Progenitor cell of endocrine pancreas (in vitro differentiated cells): Measurements from ENCODE around the gene ASB18. TPM values are rescaled to one million over a fixed set of nuclear protein-coding genes. Genes with fewer than 3 reads are reported as not detected.

Experiments
- DNase-seq: peaks from one replicate; pipeline ENCODE4 v3.0.0; 2021; ENCODE audit warnings: low spot score; ENCODE audit not compliant: unreplicated experiment
- H3K27ac Mint-ChIP-seq: 2 replicates; pipeline ENCODE4 v1.8.0; 2021; ENCODE audit warnings: mild to moderate bottlenecking, moderate library complexity, mixed read lengths
- H3K27me3 Mint-ChIP-seq: 2 replicates; pipeline ENCODE4 v1.8.0; 2021; ENCODE audit warnings: mixed read lengths
- H3K36me3 Mint-ChIP-seq: 2 replicates; pipeline ENCODE4 v1.8.0; 2022; ENCODE audit warnings: mixed read lengths; ENCODE audit not compliant: insufficient read depth
- H3K4me1 Mint-ChIP-seq: 2 replicates; pipeline ENCODE4 v1.8.0; 2021; ENCODE audit warnings: low read depth, mixed read lengths
- H3K4me3 Mint-ChIP-seq: 2 replicates; pipeline ENCODE4 v1.8.0; 2021; ENCODE audit warnings: low read depth, mild to moderate bottlenecking, moderate library complexity, mixed read lengths
- H3K9me3 Mint-ChIP-seq: 2 replicates; pipeline ENCODE4 v1.8.0; 2021; ENCODE audit warnings: low read depth, mixed read lengths
- CTCF ChIP-seq: fragments of 200-600 bp; sonication (generic); IDR thresholded peaks from one replicate; pipeline ENCODE4 v1.5.0; 2021; ENCODE audit warnings: antibody characterized with exemption, mild to moderate bottlenecking; ENCODE audit not compliant: unreplicated experiment
- total RNA-seq: library from RNA; stranded (reverse); gene quantifications from 2 replicates; pipeline ENCODE4 v1.2.1, GENCODE V29; 2021

Gene ASB18
- total RNA-seq, 1 donor from 2014 or later = not detected

- TF ChIP-seq CTCF = no peak
- Mint-ChIP-seq H3K4me1 (peaks cover 8% of the 10 kb centered on the region), H3K36me3 (no peaks in the 10 kb centered on the region), H3K27ac (no peak overlapping the region), H3K9me3 (no peaks in the 10 kb centered on the region), H3K4me3 (no peak overlapping the region), H3K27me3 (peaks cover 17% of the 10 kb centered on the region)
- DNase-seq = no peak
Measured at GRCh38 chr2:236252602-236253001, 11.6 kb downstream of the ASB18 start.

- Mint-ChIP-seq H3K4me3 (no peak overlapping the region), H3K4me1 (peaks cover 8% of the 10 kb centered on the region), H3K9me3 (no peaks in the 10 kb centered on the region), H3K27me3 (peaks cover 14% of the 10 kb centered on the region), H3K36me3 (no peaks in the 10 kb centered on the region), H3K27ac (no peak overlapping the region)
- DNase-seq = no peak
- no peak for TF ChIP-seq CTCF
Measured at GRCh38 chr2:236250909-236251579, 13.2 kb downstream of the ASB18 start.

- DNase-seq = no peak
- Mint-ChIP-seq H3K9me3 (no peaks in the 10 kb centered on the region), H3K4me3 (no peak overlapping the region), H3K27me3 (peaks cover 21% of the 10 kb centered on the region), H3K36me3 (no peaks in the 10 kb centered on the region), H3K4me1 (peaks cover 8% of the 10 kb centered on the region), H3K27ac (no peak overlapping the region)
- TF ChIP-seq CTCF = no peak
Measured at GRCh38 chr2:236250286-236250685, 13.9 kb downstream of the ASB18 start.

GRCh38 chr2:236249066-236249465 is 15.1 kb downstream of the ASB18 start:
- no peak for DNase-seq
- Mint-ChIP-seq H3K36me3 (no peaks in the 10 kb centered on the region), H3K27ac (no peak overlapping the region), H3K4me1 (peaks cover 8% of the 10 kb centered on the region), H3K27me3 (peaks cover 21% of the 10 kb centered on the region), H3K4me3 (no peak overlapping the region), H3K9me3 (no peaks in the 10 kb centered on the region)
- TF ChIP-seq CTCF = no peak

GRCh38 chr2:236246711-236247246 is 17.4 kb downstream of the ASB18 start:
- DNase-seq = no peak
- Mint-ChIP-seq H3K4me3 (no peak overlapping the region), H3K36me3 (no peaks in the 10 kb centered on the region), H3K27ac (no peak overlapping the region), H3K9me3 (no peaks in the 10 kb centered on the region), H3K27me3 (peaks cover 21% of the 10 kb centered on the region), H3K4me1 (peaks cover 8% of the 10 kb centered on the region)
- no peak for TF ChIP-seq CTCF
